ENCODE results near the gene TCF4. TPM values are rescaled to one million over a fixed set of nuclear protein-coding genes. Genes with fewer than 3 reads are reported as not detected.

TCF4 gene
- total RNA-seq, 1 donor from 2014 or later: 175 TPM

GRCh38 chr18:55323051-55323994 lies 264.7 kb downstream of the TCF4 start:
- H3K27ac Mint-ChIP-seq (ENCODE audit: unreplicated experiment): peak overlapping the region; percentile 51
- H3K9me3 Mint-ChIP-seq (ENCODE audit: unreplicated experiment): no peaks in the 10 kb centered on the region
- peaks cover 64% of the 10 kb centered on the region for H3K4me1 Mint-ChIP-seq (ENCODE audit: unreplicated experiment)
- no peaks in the 10 kb centered on the region for H3K36me3 Mint-ChIP-seq (ENCODE audit: low read depth, unreplicated experiment)
- no peak for DNase-seq (ENCODE audit: low spot score)
- no peak for TF ChIP-seq CTCF (IDR thresholded peaks at IDR 0.05; ENCODE audit: unreplicated experiment)
- peaks cover 1% of the 10 kb centered on the region for H3K27me3 Mint-ChIP-seq (ENCODE audit: unreplicated experiment)
- H3K4me3 Mint-ChIP-seq (ENCODE audit: unreplicated experiment): no peak overlapping the region

- H3K9me3 Mint-ChIP-seq (ENCODE audit: unreplicated experiment): no peaks in the 10 kb centered on the region
- peak overlapping the region; percentile 94 for H3K4me3 Mint-ChIP-seq (ENCODE audit: unreplicated experiment)
- no peak for TF ChIP-seq CTCF (IDR thresholded peaks at IDR 0.05; ENCODE audit: unreplicated experiment)
- peaks cover 63% of the 10 kb centered on the region for H3K4me1 Mint-ChIP-seq (ENCODE audit: unreplicated experiment)
- H3K36me3 Mint-ChIP-seq (ENCODE audit: low read depth, unreplicated experiment): no peaks in the 10 kb centered on the region
- no peak overlapping the region for H3K27ac Mint-ChIP-seq (ENCODE audit: unreplicated experiment)
- H3K27me3 Mint-ChIP-seq (ENCODE audit: unreplicated experiment): peaks cover 1% of the 10 kb centered on the region
- DNase-seq (ENCODE audit: low spot score): peak; percentile 50
These were observed 265.7 kb downstream of the TCF4 start for GRCh38 chr18:55322178-55322735.

- H3K27ac Mint-ChIP-seq (ENCODE audit: unreplicated experiment): peak overlapping the region; percentile 61
- peaks cover 64% of the 10 kb centered on the region for H3K4me1 Mint-ChIP-seq (ENCODE audit: unreplicated experiment)
- no peaks in the 10 kb centered on the region for H3K9me3 Mint-ChIP-seq (ENCODE audit: unreplicated experiment)
- H3K4me3 Mint-ChIP-seq (ENCODE audit: unreplicated experiment): peak overlapping the region; percentile 94
- peak; percentile 86 for DNase-seq (ENCODE audit: low spot score)
- no peak for TF ChIP-seq CTCF (IDR thresholded peaks at IDR 0.05; ENCODE audit: unreplicated experiment)
- H3K27me3 Mint-ChIP-seq (ENCODE audit: unreplicated experiment): peaks cover 1% of the 10 kb centered on the region
- no peaks in the 10 kb centered on the region for H3K36me3 Mint-ChIP-seq (ENCODE audit: low read depth, unreplicated experiment)
These were observed 266.5 kb downstream of the TCF4 start for GRCh38 chr18:55321265-55322177.

GRCh38 chr18:55320424-55321264 lies 267.3 kb downstream of the TCF4 start:
- Mint-ChIP-seq H3K36me3 (ENCODE audit: low read depth, unreplicated experiment) (no peaks in the 10 kb centered on the region), H3K4me3 (ENCODE audit: unreplicated experiment) (peak overlapping the region; percentile 94), H3K27me3 (ENCODE audit: unreplicated experiment) (peaks cover 1% of the 10 kb centered on the region), H3K27ac (ENCODE audit: unreplicated experiment) (peak overlapping the region; percentile 39), H3K4me1 (ENCODE audit: unreplicated experiment) (peaks cover 62% of the 10 kb centered on the region), H3K9me3 (ENCODE audit: unreplicated experiment) (no peaks in the 10 kb centered on the region)
- no peak for DNase-seq (ENCODE audit: low spot score)
- no peak for TF ChIP-seq CTCF (IDR thresholded peaks at IDR 0.05; ENCODE audit: unreplicated experiment)

All from endothelial cell (in vitro differentiated cells).